HG02610 (cell line): ENCODE measurements around the gene ENPP6.
"Not testable (repeated sequence)": the region's sequence is repeated elsewhere in the genome, so short reads cannot be mapped to it uniquely, and the experiment has no call there.

Experiments
- ATAC-seq: cut with Tn5 transposase; IDR thresholded peaks from one replicate; pipeline ENCODE4 v1.9.1; 2021; ENCODE audit warnings: mild to moderate bottlenecking, moderate library complexity; ENCODE audit not compliant: unreplicated experiment

ENPP6 gene

GRCh38 chr4:184150102-184150839 is 67.4 kb downstream of the ENPP6 start:
- ATAC-seq: no peak

GRCh38 chr4:184148738-184149637 is 68.7 kb downstream of the ENPP6 start:
- ATAC-seq: no peak

GRCh38 chr4:184147858-184148737 is 69.6 kb downstream of the ENPP6 start:
- no peak for ATAC-seq

DNA sequence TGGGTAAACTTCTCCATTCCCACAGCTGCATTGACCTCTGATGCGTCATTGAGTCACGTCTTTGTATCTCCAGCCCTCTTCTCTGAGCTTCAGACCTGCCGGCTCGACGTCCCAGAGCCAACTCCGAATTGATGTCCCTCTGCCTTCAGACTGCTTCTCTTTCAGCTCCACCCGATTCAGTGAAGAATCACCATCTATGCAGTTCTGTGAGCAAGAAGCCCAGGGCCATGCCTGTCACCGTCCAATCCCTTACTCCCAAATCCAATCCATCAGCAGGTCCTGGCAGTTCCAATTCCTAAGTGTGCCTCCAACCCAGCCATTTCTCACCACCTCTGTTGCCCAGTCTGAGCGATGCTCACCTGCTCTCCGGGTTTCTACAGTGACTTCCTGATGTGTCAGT is 70.7 kb downstream of the ENPP6 start:
- ATAC-seq: no peak

DNA sequence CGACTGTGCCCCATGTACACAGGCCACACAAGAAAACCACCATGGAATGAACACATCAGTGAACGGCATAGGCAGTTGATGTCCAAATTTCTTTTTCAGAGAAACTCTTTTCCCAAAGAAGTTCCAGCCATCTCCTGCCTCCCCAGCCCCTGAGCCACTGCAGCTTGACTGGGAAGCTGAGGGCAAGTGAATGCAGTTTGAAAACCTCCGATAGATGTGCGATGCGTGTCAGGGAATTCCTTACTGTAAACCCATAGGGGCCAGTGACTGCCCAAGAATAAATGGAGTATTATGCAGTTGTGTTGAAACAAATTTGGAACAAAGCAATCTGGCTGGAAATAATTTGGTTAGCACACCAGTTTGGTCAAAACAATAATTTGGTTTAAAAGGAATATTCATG is 72.1 kb downstream of the ENPP6 start:
- ATAC-seq: no peak

DNA sequence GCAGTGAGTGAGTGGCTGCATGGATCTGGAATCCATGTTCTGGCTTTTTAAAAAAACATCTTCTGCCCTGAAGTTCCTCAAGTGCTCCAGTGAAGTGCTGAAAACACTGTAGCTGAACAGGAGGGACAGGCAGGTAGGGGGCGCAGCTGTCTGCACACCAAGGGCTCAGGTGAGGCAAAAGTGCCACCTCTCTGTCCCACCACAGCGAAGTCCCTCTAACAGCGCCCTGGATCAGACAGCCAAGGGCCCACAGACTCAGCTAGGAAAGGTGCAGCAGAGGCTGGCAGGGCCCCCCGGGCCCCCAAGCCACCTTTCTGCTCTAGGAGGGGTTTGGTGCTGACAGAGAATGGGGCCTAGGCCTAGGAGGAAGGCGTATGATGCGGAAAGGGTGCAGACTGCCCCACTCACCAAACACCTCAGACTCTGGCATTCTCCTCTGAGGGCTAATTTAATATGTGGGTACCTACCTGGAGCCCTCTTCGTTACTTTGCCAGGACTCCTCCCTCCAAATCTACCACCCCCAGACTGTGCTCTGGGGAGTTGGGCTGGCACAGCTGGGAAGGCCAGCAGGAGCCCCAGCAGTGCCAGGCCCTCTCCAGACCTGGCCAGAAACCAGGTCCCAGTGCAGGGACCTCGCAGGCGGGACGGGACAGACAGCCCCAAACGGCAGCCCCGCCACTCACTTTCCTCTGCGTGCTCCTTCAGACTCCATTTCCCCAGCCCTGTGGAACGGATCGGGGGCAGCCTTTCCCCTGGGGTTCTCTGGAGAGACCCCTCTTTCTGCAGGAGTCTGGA is 73.7 kb downstream of the ENPP6 start:
- no peak for ATAC-seq

GRCh38 chr4:184142121-184143000 is 75.3 kb downstream of the ENPP6 start:
- no peak for ATAC-seq

GRCh38 chr4:184140901-184141300 is 76.8 kb downstream of the ENPP6 start:
- ATAC-seq: not testable (repeated sequence)

- ATAC-seq: no peak
Measured at GRCh38 chr4:184136525-184136924, 81.1 kb downstream of the ENPP6 start.

DNA sequence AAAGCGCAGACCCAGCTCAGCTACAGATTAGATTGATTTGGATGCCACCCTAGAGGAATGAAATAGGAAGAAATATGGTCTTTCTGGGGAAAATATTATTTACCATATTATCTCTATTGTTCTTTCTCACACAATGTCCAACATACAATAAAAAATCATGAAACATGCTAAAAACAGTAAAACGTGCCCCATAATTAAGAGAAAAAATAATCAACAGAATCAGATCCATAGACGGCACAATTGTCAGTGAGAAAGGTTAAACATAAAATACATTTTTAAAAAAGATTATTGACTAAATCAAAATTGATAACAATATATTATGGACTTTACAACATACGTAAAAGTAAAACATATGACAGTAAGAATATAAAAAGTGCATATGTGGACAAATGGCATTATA is 90.9 kb downstream of the ENPP6 start:
- no peak for ATAC-seq

GRCh38 chr4:184122631-184123408 is 94.9 kb downstream of the ENPP6 start:
- no peak for ATAC-seq

- no peak for ATAC-seq
Measured at GRCh38 chr4:184120549-184121127, 97.0 kb downstream of the ENPP6 start.

GRCh38 chr4:184117662-184118199 is 99.9 kb downstream of the ENPP6 start:
- ATAC-seq: no peak

GRCh38 chr4:184115399-184115798 is 102.3 kb downstream of the ENPP6 start:
- no peak for ATAC-seq

- no peak for ATAC-seq
Measured at GRCh38 chr4:184114431-184114830, 103.2 kb downstream of the ENPP6 start.

GRCh38 chr4:184112006-184112550 is 105.6 kb downstream of the ENPP6 start:
- no peak for ATAC-seq

DNA sequence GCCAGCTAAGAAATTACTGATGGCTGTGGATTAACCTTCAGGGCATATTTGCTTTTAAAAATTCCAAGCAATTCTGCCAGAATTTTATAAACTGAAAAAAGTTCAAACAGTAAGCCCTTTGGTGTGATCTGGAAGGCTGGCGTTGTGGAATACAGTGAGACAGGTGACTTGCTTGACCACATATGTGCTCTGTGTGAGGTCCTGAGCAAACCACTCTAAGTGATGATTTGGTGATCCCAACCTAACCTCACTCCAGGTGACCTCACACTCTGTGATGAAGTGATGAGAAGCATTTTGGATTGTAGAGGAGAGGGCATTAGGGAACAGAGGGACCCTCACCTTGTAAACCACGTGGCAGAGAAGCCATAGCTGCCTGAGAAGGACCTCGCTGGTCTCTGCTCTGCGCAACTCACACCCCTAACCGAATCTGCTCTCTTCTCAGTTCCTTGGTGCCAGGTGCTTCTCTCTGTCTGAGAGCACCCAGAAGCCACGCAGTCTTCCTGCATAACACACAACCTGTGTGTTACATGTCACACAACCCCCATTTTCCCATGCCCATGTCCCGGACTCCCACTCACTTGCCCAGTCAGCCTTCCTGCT is 106.3 kb downstream of the ENPP6 start:
- ATAC-seq: no peak
